ENCODE results near the gene MAPKAP1.

- TF ChIP-seq CTCF (IDR thresholded peaks at IDR 0.05) (no peak), ZFX (IDR thresholded peaks at IDR 0.05; ENCODE audit: borderline replicate concordance) (no peak)
These were observed 297.1 kb downstream of the MAPKAP1 start for GRCh38 chr9:125409637-125410521.

All from 22Rv1 (cell line).